Measurements from ENCODE around the gene THADA.

DNA sequence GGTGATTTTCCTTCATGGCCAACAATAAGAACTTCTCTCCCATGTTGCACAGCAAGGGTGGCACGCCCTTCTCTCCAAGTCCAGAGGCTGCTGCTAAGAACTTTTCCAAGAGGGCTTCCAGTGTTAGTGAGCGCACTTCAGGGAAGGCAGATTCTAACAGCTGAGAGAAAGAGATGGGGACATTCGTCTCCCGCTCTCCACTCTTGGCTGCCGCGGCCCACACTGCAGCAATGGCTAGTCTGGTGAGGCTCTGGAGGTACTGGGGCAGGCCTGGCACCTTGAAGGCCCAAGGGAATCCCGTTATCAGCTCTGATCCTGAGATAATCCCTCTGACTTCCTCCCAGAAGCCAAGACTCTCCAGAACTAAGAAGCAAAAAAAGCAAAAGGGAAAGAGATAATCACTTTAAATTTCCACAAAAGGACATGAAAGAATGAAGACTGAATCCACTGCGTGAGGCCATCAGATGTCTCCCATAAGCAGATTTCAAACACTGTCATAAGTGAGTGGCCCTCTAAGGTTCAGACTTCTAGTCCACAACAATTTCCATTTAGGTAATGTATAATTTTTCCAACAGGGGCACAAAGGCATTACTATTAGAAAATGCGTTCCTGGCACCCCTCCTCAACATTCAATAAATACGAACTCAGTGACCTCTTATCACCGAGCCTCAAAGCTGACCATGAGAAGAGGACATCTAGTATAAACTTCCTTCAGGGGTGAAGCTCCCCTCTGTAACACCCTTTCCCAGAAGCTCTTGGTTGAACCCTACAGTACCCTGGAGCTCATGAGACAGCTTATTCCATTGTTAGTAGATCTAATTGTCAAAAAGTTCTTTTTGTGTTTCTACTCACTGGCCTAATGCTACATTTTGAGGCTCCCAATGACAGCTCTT, 302.7 kb downstream of the THADA start:
- TF ChIP-seq, protein P1, sequence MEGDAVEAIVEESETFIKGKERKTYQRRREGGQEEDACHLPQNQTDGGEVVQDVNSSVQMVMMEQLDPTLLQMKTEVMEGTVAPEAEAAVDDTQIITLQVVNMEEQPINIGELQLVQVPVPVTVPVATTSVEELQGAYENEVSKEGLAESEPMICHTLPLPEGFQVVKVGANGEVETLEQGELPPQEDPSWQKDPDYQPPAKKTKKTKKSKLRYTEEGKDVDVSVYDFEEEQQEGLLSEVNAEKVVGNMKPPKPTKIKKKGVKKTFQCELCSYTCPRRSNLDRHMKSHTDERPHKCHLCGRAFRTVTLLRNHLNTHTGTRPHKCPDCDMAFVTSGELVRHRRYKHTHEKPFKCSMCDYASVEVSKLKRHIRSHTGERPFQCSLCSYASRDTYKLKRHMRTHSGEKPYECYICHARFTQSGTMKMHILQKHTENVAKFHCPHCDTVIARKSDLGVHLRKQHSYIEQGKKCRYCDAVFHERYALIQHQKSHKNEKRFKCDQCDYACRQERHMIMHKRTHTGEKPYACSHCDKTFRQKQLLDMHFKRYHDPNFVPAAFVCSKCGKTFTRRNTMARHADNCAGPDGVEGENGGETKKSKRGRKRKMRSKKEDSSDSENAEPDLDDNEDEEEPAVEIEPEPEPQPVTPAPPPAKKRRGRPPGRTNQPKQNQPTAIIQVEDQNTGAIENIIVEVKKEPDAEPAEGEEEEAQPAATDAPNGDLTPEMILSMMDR (IDR thresholded peaks at IDR 0.05): no peak
- TF ChIP-seq POLR2A (IDR thresholded peaks at IDR 0.05): no peak
- no peak for TF ChIP-seq EP300 (IDR thresholded peaks at IDR 0.05)
- TF ChIP-seq POLR2AphosphoS5 (IDR thresholded peaks at IDR 0.05): no peak

Measured in upper lobe of left lung (tissue), 4 donors.